Adrenal gland (tissue), 12 donors: ENCODE results near the gene REPS2. TPM values are rescaled to one million over a fixed set of nuclear protein-coding genes. Genes with fewer than 3 reads are reported as not detected.

ENCODE experiments used
- DNase-seq, 7 donors: peaks; one replicate each; pipeline ENCODE4 v3.0.0-alpha.2; 2019 to 2020
- H3K27ac ChIP-seq, 5 donors: fragments of 200-600 bp; sonication (generic) in 4 of 5; 1 replicate in 3 of 5; 2 replicates in 2 of 5; pipeline versions ENCODE4 v1.5.1 to v1.8.0; 2016 to 2020; ENCODE audit warnings: mild to moderate bottlenecking in 1 of 5
- H3K27me3 ChIP-seq: fragments of 200-600 bp; 2 replicates; pipeline ENCODE4 v1.8.0; 2021
- H3K36me3 ChIP-seq, 2 donors: fragments of 200-600 bp; replicated peaks in 1 of 2; 1 replicate in 1 of 2; 2 replicates in 1 of 2; pipeline versions ENCODE4 v1.5.1 to v1.8.0; 2018 to 2022
- H3K4me1 ChIP-seq, 2 donors: fragments of 200-600 bp; replicated peaks in 1 of 2; 1 replicate in 1 of 2; 2 replicates in 1 of 2; pipeline versions ENCODE4 v1.5.1 to v1.8.0; 2018 to 2021
- H3K4me3 ChIP-seq, 4 donors: fragments of 200-600 bp; sonication (generic) in 3 of 4; one replicate each; pipeline ENCODE4 v1.5.1; 2016 to 2018
- H3K9me3 ChIP-seq, 3 donors: fragments of 200-600 bp; sonication (generic) in 1 of 3; replicated peaks in 1 of 3; 1 replicate in 2 of 3; 2 replicates in 1 of 3; pipeline versions ENCODE4 v1.5.1 to v1.8.0; 2016 to 2021
- POLR2A ChIP-seq, 2 donors: fragments of 450-650 bp; IDR thresholded peaks; one replicate each; pipeline ENCODE4 v1.6.1; 2017; ENCODE audit warnings: antibody characterized with exemption in 2 of 2, mild to moderate bottlenecking in 2 of 2, moderate library complexity in 1 of 2
- WGBS, 4 donors: extraction: QIAGEN DNeasy Blood & Tissue Kit in 2 of 4; methylation state at CpG; one replicate each; pipeline versions ENCODE4 v1.1.5 to v1.1.7; 2013 to 2017; 5-methylcytosine and 5-hydroxymethylcytosine counted together
- intact Hi-C, 2 donors: fragments of 100-400 bp; cut with DNase I; formaldehyde crosslinking; loops; one replicate each; pipeline versions ENCODE4 v1.14.1 to v1.15.0; 2022 to 2023
- polyA plus RNA-seq, 3 donors: library from polyadenylated mRNA; stranded (reverse); fragments of 200-250 nt in 2 of 3; fragments of 350-450 nt in 1 of 3; fragmentation: Illumina TruSeq in 1 of 3; extraction: RNeasy Lipid Tissue Mini Kit (QIAGEN cat#74804) in 1 of 3; gene quantifications; one replicate each; pipeline ENCODE4 v1.2.3, GENCODE V29; 2013 to 2014
- total RNA-seq, 9 donors: library from RNA; depleted of rRNA in 4 of 9; stranded (reverse); fragments of >200 nt in 4 of 9; fragments of 120-200 nt in 1 of 9; fragmentation: NEBNext Ultra II Directional in 1 of 9; extraction: Animal tissue kit (Norgen Biotek cat#: 25700) in 1 of 9; gene quantifications; one replicate each; pipeline versions ENCODE4 v1.1.0 to v1.2.4, GENCODE V29; 2013 to 2023
- TF ChIP-seq, protein P1 (sequence below), 6 experiments: fragments of 450-650 bp in 4 of 6; fragments of 200-600 bp in 2 of 6; sonication (generic) in 1 of 6; IDR thresholded peaks; 1 replicate in 5 of 6; 2 replicates in 1 of 6; pipeline versions ENCODE4 v1.5.1 to v1.8.0; 2016 to 2021; ENCODE audit warnings: antibody characterized with exemption in 6 of 6, mild to moderate bottlenecking in 2 of 6, moderate library complexity in 1 of 6
- donor health status: healthy with polysubstance abuse.
- donor health status: Bipolar disorder and iron deficiency.
- donor health status: DM: yes; HTN: yes; CAD: no.
- donor health status: DM: no; HTN: no; CAD: no.
- donor health status: DM: no; HTN: no; CAD: no.
- donor health status: DM: yes; HTN: yes; CAD: no.

The REPS2 gene
- total and polyA plus RNA-seq, 12 donors: 13.9 to 87.0 (median 41.3) TPM

GRCh38 chrX:16910376-16910775 is 36.1 kb upstream of the REPS2 start:
- 54 to 86% (median 55%) methylated on average over 1 of the region's 1 CpG; no CpG with 5 or more reads in 1 of the 4 donors for WGBS, 4 donors
- DNase-seq: no peak
- Histone ChIP-seq H3K36me3 (no peaks in the 10 kb centered on the region), H3K27ac (no peak overlapping the region), H3K4me1 (no peaks in the 10 kb centered on the region), H3K9me3 (no peaks in the 10 kb centered on the region), H3K4me3 (no peak overlapping the region), H3K27me3 (peaks cover 1% of the 10 kb centered on the region)
- intact Hi-C loops: no loop called here
- TF ChIP-seq, protein P1, sequence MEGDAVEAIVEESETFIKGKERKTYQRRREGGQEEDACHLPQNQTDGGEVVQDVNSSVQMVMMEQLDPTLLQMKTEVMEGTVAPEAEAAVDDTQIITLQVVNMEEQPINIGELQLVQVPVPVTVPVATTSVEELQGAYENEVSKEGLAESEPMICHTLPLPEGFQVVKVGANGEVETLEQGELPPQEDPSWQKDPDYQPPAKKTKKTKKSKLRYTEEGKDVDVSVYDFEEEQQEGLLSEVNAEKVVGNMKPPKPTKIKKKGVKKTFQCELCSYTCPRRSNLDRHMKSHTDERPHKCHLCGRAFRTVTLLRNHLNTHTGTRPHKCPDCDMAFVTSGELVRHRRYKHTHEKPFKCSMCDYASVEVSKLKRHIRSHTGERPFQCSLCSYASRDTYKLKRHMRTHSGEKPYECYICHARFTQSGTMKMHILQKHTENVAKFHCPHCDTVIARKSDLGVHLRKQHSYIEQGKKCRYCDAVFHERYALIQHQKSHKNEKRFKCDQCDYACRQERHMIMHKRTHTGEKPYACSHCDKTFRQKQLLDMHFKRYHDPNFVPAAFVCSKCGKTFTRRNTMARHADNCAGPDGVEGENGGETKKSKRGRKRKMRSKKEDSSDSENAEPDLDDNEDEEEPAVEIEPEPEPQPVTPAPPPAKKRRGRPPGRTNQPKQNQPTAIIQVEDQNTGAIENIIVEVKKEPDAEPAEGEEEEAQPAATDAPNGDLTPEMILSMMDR (IDR thresholded peaks at IDR 0.05): no peak
- no peak for TF ChIP-seq POLR2A (IDR thresholded peaks at IDR 0.05)

DNA sequence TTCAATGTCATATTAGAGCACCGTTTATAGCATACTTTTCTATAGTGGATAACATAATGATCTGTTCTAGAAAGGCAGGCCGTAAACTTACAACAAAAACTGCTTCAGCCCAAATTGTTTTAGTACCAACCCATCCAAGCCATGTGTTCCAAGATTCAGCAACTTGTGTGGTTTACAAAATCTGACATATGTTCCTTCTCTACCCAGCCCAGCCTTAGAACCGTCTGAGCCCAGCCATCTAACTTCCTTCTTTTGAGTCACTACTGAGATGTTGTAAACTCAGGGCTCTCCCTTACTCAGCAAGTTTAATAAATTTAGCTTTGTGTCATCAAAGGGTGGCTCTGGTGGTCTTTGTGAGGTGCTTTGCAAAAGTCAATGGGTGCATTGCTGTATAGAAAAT is 32.4 kb upstream of the REPS2 start:
- H3K27ac ChIP-seq: no peak overlapping the region
- H3K4me3 ChIP-seq: no peak overlapping the region
- TF ChIP-seq POLR2A (IDR thresholded peaks at IDR 0.05): no peak
- no peaks in the 10 kb centered on the region for H3K9me3 ChIP-seq
- intact Hi-C loops: no loop called here
- H3K27me3 ChIP-seq: no peaks in the 10 kb centered on the region
- no peak for DNase-seq
- 72 to 80% (median 74%) methylated on average over 3 of the region's 3 CpGs for WGBS, 4 donors
- H3K36me3 ChIP-seq: no peaks in the 10 kb centered on the region
- H3K4me1 ChIP-seq: no peaks in the 10 kb centered on the region

DNA sequence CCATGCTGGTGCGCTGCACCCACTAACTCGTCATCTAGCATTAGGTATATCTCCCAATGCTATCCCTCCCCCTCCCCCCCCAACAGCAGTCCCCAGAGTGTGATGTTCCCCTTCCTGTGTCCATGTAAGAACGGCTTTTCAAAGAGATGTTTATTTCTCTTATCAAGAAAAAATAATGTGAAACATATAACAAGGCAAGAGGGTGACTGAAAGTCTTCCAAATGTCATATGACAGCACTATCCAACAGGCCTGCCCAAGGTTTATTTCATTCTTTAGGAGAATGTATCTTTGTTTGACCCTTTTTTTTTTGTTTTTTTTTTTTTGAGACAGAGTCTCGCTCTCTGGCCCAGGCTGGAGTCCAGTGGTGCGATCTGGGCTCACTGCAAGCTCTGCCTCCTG is 29.9 kb upstream of the REPS2 start:
- Histone ChIP-seq H3K27me3 (no peaks in the 10 kb centered on the region), H3K4me1 (no peaks in the 10 kb centered on the region), H3K36me3 (no peaks in the 10 kb centered on the region), H3K27ac (no peak overlapping the region), H3K9me3 (no peaks in the 10 kb centered on the region), H3K4me3 (no peak overlapping the region)
- TF ChIP-seq, protein P1 (IDR thresholded peaks at IDR 0.05): no peak
- no peak for TF ChIP-seq POLR2A (IDR thresholded peaks at IDR 0.05)
- intact Hi-C loops: no loop called here
- 79 to 93% (median 84%) methylated on average over 3 to 5 of the region's 5 CpGs for WGBS, 4 donors
- DNase-seq: no peak

- TF ChIP-seq, protein P1 (IDR thresholded peaks at IDR 0.05): no peak
- TF ChIP-seq POLR2A (IDR thresholded peaks at IDR 0.05): no peak
- H3K36me3 ChIP-seq: no peaks in the 10 kb centered on the region
- no peaks in the 10 kb centered on the region for H3K4me1 ChIP-seq
- no peak overlapping the region for H3K27ac ChIP-seq
- no peak overlapping the region for H3K4me3 ChIP-seq
- WGBS, 4 donors: 83 to 94% (median 85%) methylated on average over 6 of the region's 6 CpGs
- intact Hi-C loops: no loop called here
- no peaks in the 10 kb centered on the region for H3K9me3 ChIP-seq
- DNase-seq: no peak
- H3K27me3 ChIP-seq: no peaks in the 10 kb centered on the region
Measured at GRCh38 chrX:16917120-16917519, 29.3 kb upstream of the REPS2 start.

GRCh38 chrX:16918979-16919378 is 27.5 kb upstream of the REPS2 start:
- Histone ChIP-seq H3K4me3 (no peak overlapping the region), H3K9me3 (no peaks in the 10 kb centered on the region), H3K36me3 (no peaks in the 10 kb centered on the region), H3K4me1 (no peaks in the 10 kb centered on the region), H3K27ac (no peak overlapping the region), H3K27me3 (no peaks in the 10 kb centered on the region)
- no peak for TF ChIP-seq POLR2A (IDR thresholded peaks at IDR 0.05)
- TF ChIP-seq, protein P1 (IDR thresholded peaks at IDR 0.05): no peak
- intact Hi-C loops: no loop called here
- no peak for DNase-seq
